Stomach smooth muscle (tissue), 2 donors: ENCODE measurements around the gene MAML3.

ENCODE experiments used
- H3K27ac ChIP-seq: one replicate; pipeline ENCODE4 v1.7.0; 2013; ENCODE audit warnings: mild to moderate bottlenecking, low read length, inconsistent platforms
- H3K27me3 ChIP-seq, 2 donors: one replicate each; pipeline ENCODE4 v1.7.0; 2013; ENCODE audit warnings: low read length in 2 of 2; ENCODE audit not compliant: insufficient read depth in 2 of 2, control insufficient read depth in 1 of 2
- H3K36me3 ChIP-seq, 2 donors: one replicate each; pipeline ENCODE4 v1.7.0; 2013; ENCODE audit warnings: low read length in 2 of 2; ENCODE audit not compliant: control insufficient read depth in 2 of 2, insufficient read depth in 2 of 2
- H3K4me1 ChIP-seq: one replicate; pipeline ENCODE4 v1.7.0; 2013; ENCODE audit warnings: low read length; ENCODE audit not compliant: control insufficient read depth, insufficient read depth
- H3K4me3 ChIP-seq, 2 donors: one replicate each; pipeline ENCODE4 v1.7.0; 2013; ENCODE audit warnings: low read length in 2 of 2
- H3K9ac ChIP-seq, 2 donors: one replicate each; pipeline ENCODE4 v1.7.0; 2013; ENCODE audit warnings: low read length in 2 of 2, mild to moderate bottlenecking in 1 of 2
- H3K9me3 ChIP-seq, 2 donors: one replicate each; pipeline ENCODE4 v1.7.0; 2013; ENCODE audit warnings: low read length in 2 of 2; ENCODE audit not compliant: control insufficient read depth in 2 of 2
- donor health status: healthy.
- donor health status: Pancreatic carcinoma.

Gene MAML3

GRCh38 chr4:139849219-139849618, 304.8 kb downstream of the MAML3 start:
- Histone ChIP-seq H3K27me3 (no peaks in the 10 kb centered on the region), H3K4me1 (no peaks in the 10 kb centered on the region), H3K9ac (no peak overlapping the region), H3K9me3 (no peaks in the 10 kb centered on the region), H3K27ac (no peak overlapping the region), H3K36me3 (no peaks in the 10 kb centered on the region), H3K4me3 (no peak overlapping the region)

- Histone ChIP-seq H3K36me3 (no peaks in the 10 kb centered on the region), H3K9me3 (no peaks in the 10 kb centered on the region), H3K27me3 (no peaks in the 10 kb centered on the region), H3K9ac (no peak overlapping the region), H3K4me1 (no peaks in the 10 kb centered on the region), H3K27ac (no peak overlapping the region), H3K4me3 (no peak overlapping the region)
These were observed 306.0 kb downstream of the MAML3 start for GRCh38 chr4:139848028-139848427.

- no peak overlapping the region for H3K4me3 ChIP-seq
- H3K9me3 ChIP-seq: no peaks in the 10 kb centered on the region
- no peaks in the 10 kb centered on the region for H3K27me3 ChIP-seq
- H3K4me1 ChIP-seq: no peaks in the 10 kb centered on the region
- H3K27ac ChIP-seq: no peak overlapping the region
- H3K36me3 ChIP-seq: no peaks in the 10 kb centered on the region
- H3K9ac ChIP-seq: no peak overlapping the region
These were observed 306.4 kb downstream of the MAML3 start for GRCh38 chr4:139847602-139848001.

GRCh38 chr4:139846766-139847165, 307.2 kb downstream of the MAML3 start:
- no peak overlapping the region for H3K27ac ChIP-seq
- H3K27me3 ChIP-seq: no peaks in the 10 kb centered on the region
- no peaks in the 10 kb centered on the region for H3K36me3 ChIP-seq
- no peak overlapping the region for H3K9ac ChIP-seq
- H3K9me3 ChIP-seq: no peaks in the 10 kb centered on the region
- H3K4me1 ChIP-seq: no peaks in the 10 kb centered on the region
- no peak overlapping the region for H3K4me3 ChIP-seq

- no peak overlapping the region for H3K4me3 ChIP-seq
- H3K27me3 ChIP-seq: no peaks in the 10 kb centered on the region
- no peak overlapping the region for H3K27ac ChIP-seq
- H3K9ac ChIP-seq: no peak overlapping the region
- H3K36me3 ChIP-seq: no peaks in the 10 kb centered on the region
- H3K4me1 ChIP-seq: no peaks in the 10 kb centered on the region
- H3K9me3 ChIP-seq: no peaks in the 10 kb centered on the region
These were observed 308.4 kb downstream of the MAML3 start for GRCh38 chr4:139845453-139846093.

- Histone ChIP-seq H3K36me3 (no peaks in the 10 kb centered on the region), H3K9me3 (no peaks in the 10 kb centered on the region), H3K4me3 (no peak overlapping the region), H3K27ac (no peak overlapping the region), H3K4me1 (no peaks in the 10 kb centered on the region), H3K9ac (no peak overlapping the region), H3K27me3 (no peaks in the 10 kb centered on the region)
These were observed 309.4 kb downstream of the MAML3 start for GRCh38 chr4:139844459-139845036.

GRCh38 chr4:139844057-139844456, 309.9 kb downstream of the MAML3 start:
- H3K4me1 ChIP-seq: no peaks in the 10 kb centered on the region
- no peaks in the 10 kb centered on the region for H3K27me3 ChIP-seq
- no peak overlapping the region for H3K9ac ChIP-seq
- H3K27ac ChIP-seq: no peak overlapping the region
- H3K9me3 ChIP-seq: no peaks in the 10 kb centered on the region
- no peak overlapping the region for H3K4me3 ChIP-seq
- H3K36me3 ChIP-seq: no peaks in the 10 kb centered on the region

- no peaks in the 10 kb centered on the region for H3K27me3 ChIP-seq
These were observed 310.3 kb downstream of the MAML3 start for GRCh38 chr4:139843641-139844040.

GRCh38 chr4:139841464-139842195, 312.4 kb downstream of the MAML3 start:
- no peak overlapping the region for H3K4me3 ChIP-seq
- H3K27me3 ChIP-seq: no peaks in the 10 kb centered on the region
- no peak overlapping the region for H3K9ac ChIP-seq
- no peaks in the 10 kb centered on the region for H3K9me3 ChIP-seq
- H3K27ac ChIP-seq: no peak overlapping the region
- no peaks in the 10 kb centered on the region for H3K36me3 ChIP-seq
- H3K4me1 ChIP-seq: no peaks in the 10 kb centered on the region

More at GRCh38 chr4:139843641-139844040, 310.3 kb downstream of the MAML3 start:
- Histone ChIP-seq H3K4me3 (no peak overlapping the region), H3K27ac (no peak overlapping the region), H3K36me3 (no peaks in the 10 kb centered on the region), H3K9me3 (no peaks in the 10 kb centered on the region), H3K9ac (no peak overlapping the region), H3K4me1 (no peaks in the 10 kb centered on the region)

- Histone ChIP-seq H3K27me3 (no peaks in the 10 kb centered on the region), H3K4me1 (no peaks in the 10 kb centered on the region), H3K4me3 (no peak overlapping the region), H3K9me3 (no peaks in the 10 kb centered on the region), H3K36me3 (no peaks in the 10 kb centered on the region), H3K27ac (no peak overlapping the region), H3K9ac (no peak overlapping the region)
These were observed 313.2 kb downstream of the MAML3 start for GRCh38 chr4:139840773-139841172.
